GM12878 (cell line): Measurements from ENCODE around the gene COL4A1. TPM values are rescaled to one million over a fixed set of nuclear protein-coding genes. Genes with fewer than 3 reads are reported as not detected.

Experiments used
- ATAC-seq: fragments of 200-7000 bp; cut with Tn5 transposase; 3 replicates; pipeline ENCODE4 v1.9.1; 2020; ENCODE audit warnings: mild to moderate bottlenecking, moderate library complexity
- BruUV-seq: library from RNA; stranded (reverse); fragments of 400-500 nt; replicated peaks from 2 replicates; lab custom pipeline; 2021; lab: Mats Ljungman, UMichigan
- CTCF ChIA-PET: fragments of 300-600 bp; sonication (Branson Sonifier 250); formaldehyde crosslinking; extraction: SDS; loops from one replicate; lab custom pipeline; 2021; ENCODE audit warnings: inconsistent platforms; lab: Yijun Ruan, JAX
- POLR2A ChIA-PET: fragments of 350-600 bp; formaldehyde crosslinking; extraction: SDS; loops from one replicate; lab custom pipeline; 2021; ENCODE audit warnings: inconsistent platforms; lab: Charles Lee
- RAD21 ChIA-PET: fragments of 300-600 bp; sonication (Branson Sonifier 250); formaldehyde crosslinking; loops from one replicate; lab custom pipeline; 2023; ENCODE audit warnings: antibody characterized with exemption; ENCODE audit not compliant: unreplicated experiment; lab: Charles Lee
- SMC1A ChIA-PET: fragments of 300-600 bp; sonication (Branson Sonifier 250); formaldehyde crosslinking; loops from one replicate; lab custom pipeline; 2023; ENCODE audit not compliant: unreplicated experiment, uncharacterized antibody; lab: Charles Lee
- DNase-seq: peaks from one replicate; pipeline ENCODE4 v3.0.0-alpha.2; 2011; ENCODE audit warnings: low read depth, low spot score
- FAIRE-seq: peaks from 3 replicates; lab custom pipeline; 2011; peaks lifted over from hg19 to GRCh38; lab: Jason Lieb, UNC
- H2AFZ ChIP-seq: 2 replicates; pipeline ENCODE4 v1.6.0; 2011; ENCODE audit warnings: low read depth, low read length, control low read depth; ENCODE audit not compliant: control insufficient read depth
- H3K27ac ChIP-seq: 2 replicates; pipeline ENCODE4 v1.5.1; 2011; ENCODE audit warnings: control low read depth; ENCODE audit not compliant: control insufficient read depth, insufficient read depth
- H3K27me3 ChIP-seq, 2 experiments: replicated peaks in 1 of 2; 2 replicates each; pipeline versions ENCODE4 v1.6.0 to v1.6.1; 2011; ENCODE audit warnings: low read length in 1 of 2; ENCODE audit not compliant: control insufficient read depth in 2 of 2, insufficient read depth in 2 of 2
- H3K36me3 ChIP-seq, 2 experiments: 2 replicates each; pipeline ENCODE4 v1.5.1; 2011; ENCODE audit warnings: low read length in 1 of 2; ENCODE audit not compliant: control insufficient read depth in 2 of 2, insufficient read depth in 2 of 2
- H3K4me1 ChIP-seq: 2 replicates; pipeline ENCODE4 v1.6.1; 2011; ENCODE audit warnings: mild to moderate bottlenecking, low read length, moderate library complexity, mixed read lengths; ENCODE audit not compliant: control insufficient read depth, insufficient read depth
- H3K4me2 ChIP-seq: 2 replicates; pipeline ENCODE4 v1.6.0; 2011; ENCODE audit warnings: control low read depth; ENCODE audit not compliant: control insufficient read depth, insufficient read depth
- H3K4me3 ChIP-seq: fragments of 200-600 bp; sonication (generic); 2 replicates; pipeline ENCODE4 v1.5.1; 2016
- H3K79me2 ChIP-seq: 2 replicates; pipeline ENCODE4 v1.6.0; 2011; ENCODE audit warnings: low read length; ENCODE audit not compliant: control insufficient read depth, insufficient read depth
- H3K9ac ChIP-seq: 2 replicates; pipeline ENCODE4 v1.8.0; 2011; ENCODE audit warnings: low read length, control low read depth, mixed read lengths; ENCODE audit not compliant: control insufficient read depth, insufficient read depth
- H3K9me3 ChIP-seq: replicated peaks from 3 replicates; pipeline ENCODE4 v1.5.1; 2011; ENCODE audit warnings: mild to moderate bottlenecking, low read length; ENCODE audit not compliant: control insufficient read depth, insufficient read depth
- H4K20me1 ChIP-seq: 2 replicates; pipeline ENCODE4 v1.6.0; 2011; ENCODE audit not compliant: control insufficient read depth, insufficient read depth
- CHD4 ChIP-seq: fragments of 200-600 bp; sonication (generic); IDR thresholded peaks from 2 replicates; pipeline ENCODE4 v1.6.1; 2016; ENCODE audit warnings: mild to moderate bottlenecking
- E4F1 ChIP-seq: fragments of 450-650 bp; IDR thresholded peaks from 2 replicates; pipeline ENCODE4 v1.6.1; 2018; ENCODE audit warnings: borderline replicate concordance, mild to moderate bottlenecking; ENCODE audit not compliant: partially characterized antibody
- EP300 ChIP-seq, 2 experiments: fragments of 150-350 bp in 1 of 2; IDR thresholded peaks; 2 replicates each; pipeline ENCODE4 v1.6.1; 2011 to 2012; ENCODE audit warnings: low read depth in 2 of 2, low read length in 2 of 2, borderline replicate concordance in 1 of 2, improper control_type of control experiment in 1 of 2, inconsistent platforms in 1 of 2; ENCODE audit not compliant: control insufficient read depth in 1 of 2
- FOXM1 ChIP-seq: IDR thresholded peaks from 2 replicates; pipeline ENCODE4 v1.6.1; 2012; ENCODE audit warnings: low read depth, mild to moderate bottlenecking, inconsistent platforms, low read length, moderate library complexity
- PAX8 ChIP-seq: fragments of 450-650 bp; IDR thresholded peaks from 2 replicates; pipeline ENCODE4 v1.6.1; 2017; ENCODE audit warnings: mild to moderate bottlenecking, moderate library complexity
- RAD51 ChIP-seq: fragments of 450-650 bp; IDR thresholded peaks from 2 replicates; pipeline ENCODE4 v1.6.1; 2016; ENCODE audit warnings: moderate library complexity, mild to moderate bottlenecking, inconsistent platforms
- SMC3 ChIP-seq: IDR thresholded peaks from 2 replicates; pipeline ENCODE4 v1.6.1; 2011; ENCODE audit warnings: low read length, improper control_type of control experiment, borderline replicate concordance
- ZSCAN29 ChIP-seq: fragments of 450-650 bp; IDR thresholded peaks from 2 replicates; pipeline ENCODE4 v1.6.1; 2017; ENCODE audit warnings: mild to moderate bottlenecking, moderate library complexity
- WGBS: methylation state at CpG from one replicate; pipeline ENCODE4 v1.1.6; 2016; ENCODE audit warnings: low lambda C conversion rate; ENCODE audit not compliant: insufficient replicate concordance, insufficient coverage; ENCODE audit errors: missing lambda C conversion rate; 5-methylcytosine and 5-hydroxymethylcytosine counted together
- in situ Hi-C: fragments of 300-500 bp; cut with MboI; formaldehyde crosslinking; loops from 9 replicates; pipeline ENCODE4 v1.14.3; 2018; ENCODE audit warnings: mixed read lengths
- intact Hi-C: fragments of 100-400 bp; cut with micrococcal nuclease; formaldehyde crosslinking; loops from one replicate; pipeline ENCODE4 v1.14.2; 2022; ENCODE audit not compliant: unreplicated experiment
- polyA plus RNA-seq, 11 experiments: library from polyadenylated mRNA; depleted of rRNA in 4 of 11; unstranded in 6 of 11; stranded (reverse) in 5 of 11; fragments of >200 nt; fragmentation: Nextera tagmentation in 4 of 11; fragmentation: Illumina TruSeq in 1 of 11; extraction: Ambion mirVana in 4 of 11; extraction: Trizol in 1 of 11; gene quantifications; 1 replicate in 1 of 11; 2 replicates in 10 of 11; pipeline versions ENCODE4 v1.2.1 to v1.2.3, GENCODE V29; 2011 to 2016; ENCODE audit warnings: inconsistent platforms in 2 of 11, missing spikeins in 2 of 11, low read depth in 1 of 11
- total RNA-seq, 4 experiments: library from RNA; depleted of rRNA in 3 of 4; stranded (reverse); fragments of >200 nt in 3 of 4; fragmentation: Illumina TruSeq in 1 of 4; extraction: Trizol in 1 of 4; gene quantifications; 2 replicates each; pipeline versions ENCODE4 v1.2.1 to v1.2.3, GENCODE V29; 2013 to 2021

Gene COL4A1
- total and polyA plus RNA-seq, 10 of the 15 experiments (the other 5 are each of a cell fraction or from before 2014, with no cell fraction given) = 0.07 to 0.31 (median 0.13) TPM; not detected in 6

- H4K20me1 ChIP-seq = no peaks in the 10 kb centered on the region
- no peak overlapping the region for H3K4me2 ChIP-seq
- in situ Hi-C loops = no loop called here
- H3K4me3 ChIP-seq = no peak overlapping the region
- POLR2A ChIA-PET = no interaction called here
- ATAC-seq (no peak), DNase-seq (no peak)
- no peaks in the 10 kb centered on the region for H3K4me1 ChIP-seq
- no peaks in the 10 kb centered on the region for H3K36me3 ChIP-seq
- H3K27me3 ChIP-seq = peaks cover 0 to 5% of the 10 kb centered on the region in 2 experiments; a peak in 2 of 4 replicates
- 36% methylated on average over 14 of the region's 14 CpGs for WGBS
- no peak overlapping the region for H3K9ac ChIP-seq
- intact Hi-C loops = no loop called here
- H2AFZ ChIP-seq = no peak overlapping the region
- RAD21 ChIA-PET = interaction anchor here (0.6 kb wide), 1 partner anchor 527 kb away, joined by 3 read pairs; no protein-coding TSS in a partner anchor
- CTCF ChIA-PET = no interaction called here
- H3K79me2 ChIP-seq = no peaks in the 10 kb centered on the region
- H3K9me3 ChIP-seq = no peaks in the 10 kb centered on the region
- TF ChIP-seq E4F1 (no peak), PAX8 (no peak), EP300 (IDR thresholded peaks at IDR 0.05; ENCODE audit: borderline replicate concordance in 1 of 2, control insufficient read depth in 1 of 2, low read depth in 2 of 2, low read length in 2 of 2) (no peak), RAD51 (no peak), FOXM1 (no peak), SMC3 (no peak), ZSCAN29 (no peak), CHD4 (no peak)
- TF ChIP-seq, all 136 proteins: peak for 0
- no peak overlapping the region for H3K27ac ChIP-seq
- SMC1A ChIA-PET = no interaction called here
- BruUV-seq = no TSS peak
- FAIRE-seq = no peak
Observed at GRCh38 chr13:110209950-110210603, 96.9 kb downstream of the COL4A1 start.
